Loucy (cell line): Measurements from ENCODE around the gene FAAH2.

ENCODE experiments used
- CTCF ChIP-seq: fragments of 200-600 bp; sonication (generic); conservative IDR thresholded peaks from 2 replicates; pipeline ENCODE4 v1.5.1; 2014; ENCODE audit warnings: mild to moderate bottlenecking, antibody characterized with exemption, low read length
- EZH2phosphoT487 ChIP-seq: fragments of 200-600 bp; IDR thresholded peaks from 2 replicates; pipeline ENCODE4 v1.6.1; 2018; ENCODE audit warnings: antibody characterized with exemption, mild to moderate bottlenecking, moderate library complexity, borderline replicate concordance

- TF ChIP-seq CTCF: no peak
- no peak for TF ChIP-seq EZH2phosphoT487
These were observed 79.9 kb downstream of the FAAH2 start for GRCh38 chrX:57366430-57366829.
